Gastroesophageal sphincter (tissue), 3 donors: ENCODE data around the gene CNTNAP2.

Experiments used
- CTCF ChIP-seq, 4 experiments: fragments of 200-600 bp in 2 of 4; fragments of 450-650 bp in 2 of 4; sonication (generic) in 1 of 4; IDR thresholded peaks; one replicate each; pipeline ENCODE4 v1.5.1; 2017 to 2019; ENCODE audit warnings: antibody characterized with exemption in 4 of 4, mild to moderate bottlenecking in 2 of 4, moderate library complexity in 2 of 4
- POLR2A ChIP-seq, 2 donors: fragments of 450-650 bp; IDR thresholded peaks; one replicate each; pipeline ENCODE4 v1.6.1; 2017; ENCODE audit warnings: antibody characterized with exemption in 2 of 2, mild to moderate bottlenecking in 2 of 2, moderate library complexity in 1 of 2
- POLR2AphosphoS5 ChIP-seq: sonication (generic); formaldehyde crosslinking; IDR thresholded peaks from one replicate; pipeline ENCODE4 v1.6.1; 2017; ENCODE audit warnings: antibody characterized with exemption

- TF ChIP-seq POLR2AphosphoS5 (no peak), CTCF (IDR thresholded peaks at IDR 0.05) (no peak), POLR2A (IDR thresholded peaks at IDR 0.05) (no peak)
Measured at GRCh38 chr7:148390381-148390780, 2273.8 kb downstream of the CNTNAP2 start.
